IPS-18a (cell line): ENCODE measurements around the gene PSME1.

Experiments used
- H3K27ac ChIP-seq: one replicate; pipeline ENCODE4 v1.5.1; 2013; ENCODE audit warnings: low read length
- H3K27me3 ChIP-seq: one replicate; pipeline ENCODE4 v1.6.1; 2013; ENCODE audit warnings: mild to moderate bottlenecking, low read length; ENCODE audit not compliant: control insufficient read depth, insufficient read depth
- H3K36me3 ChIP-seq: one replicate; pipeline ENCODE4 v1.6.1; 2013; ENCODE audit warnings: low read depth, low read length; ENCODE audit not compliant: control insufficient read depth
- H3K4me1 ChIP-seq: one replicate; pipeline ENCODE4 v1.6.1; 2013; ENCODE audit warnings: low read depth, low read length; ENCODE audit not compliant: control insufficient read depth
- H3K4me3 ChIP-seq: one replicate; pipeline ENCODE4 v1.5.1; 2013; ENCODE audit warnings: low read length
- H3K9ac ChIP-seq: one replicate; pipeline ENCODE4 v1.6.1; 2013; ENCODE audit warnings: mild to moderate bottlenecking, low read length, moderate library complexity
- H3K9me3 ChIP-seq: one replicate; pipeline ENCODE4 v1.6.1; 2013; ENCODE audit warnings: low read depth, low read length; ENCODE audit not compliant: control insufficient read depth

The PSME1 gene

DNA sequence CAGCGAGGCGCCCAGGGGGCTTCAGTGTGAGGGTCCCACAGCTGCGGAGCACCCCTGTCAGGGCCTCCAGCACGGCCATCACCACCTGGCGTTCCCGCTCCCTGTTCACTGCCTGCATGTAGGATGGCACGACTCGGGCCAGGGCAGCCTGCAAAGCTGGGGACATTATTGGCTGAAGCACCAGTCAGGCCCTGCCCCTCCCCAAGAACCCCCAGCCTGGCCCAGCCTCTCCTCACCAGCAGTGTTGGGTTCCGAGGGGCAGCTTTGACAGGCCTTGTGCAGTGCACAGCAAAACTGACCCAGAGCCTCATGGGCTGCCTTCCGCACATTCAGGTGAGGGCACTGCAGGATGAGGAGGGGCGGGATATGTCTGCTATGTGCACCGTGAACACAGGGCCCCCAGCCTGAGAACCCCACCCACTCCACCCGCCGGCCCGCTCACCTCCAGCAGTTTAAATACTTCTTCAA lies 47.1 kb downstream of the PSME1 start:
- Histone ChIP-seq H3K27ac (no peak overlapping the region), H3K9me3 (no peaks in the 10 kb centered on the region), H3K9ac (no peak overlapping the region), H3K4me3 (no peak overlapping the region), H3K4me1 (peaks cover 6% of the 10 kb centered on the region), H3K27me3 (no peaks in the 10 kb centered on the region), H3K36me3 (peaks cover 89% of the 10 kb centered on the region)

DNA sequence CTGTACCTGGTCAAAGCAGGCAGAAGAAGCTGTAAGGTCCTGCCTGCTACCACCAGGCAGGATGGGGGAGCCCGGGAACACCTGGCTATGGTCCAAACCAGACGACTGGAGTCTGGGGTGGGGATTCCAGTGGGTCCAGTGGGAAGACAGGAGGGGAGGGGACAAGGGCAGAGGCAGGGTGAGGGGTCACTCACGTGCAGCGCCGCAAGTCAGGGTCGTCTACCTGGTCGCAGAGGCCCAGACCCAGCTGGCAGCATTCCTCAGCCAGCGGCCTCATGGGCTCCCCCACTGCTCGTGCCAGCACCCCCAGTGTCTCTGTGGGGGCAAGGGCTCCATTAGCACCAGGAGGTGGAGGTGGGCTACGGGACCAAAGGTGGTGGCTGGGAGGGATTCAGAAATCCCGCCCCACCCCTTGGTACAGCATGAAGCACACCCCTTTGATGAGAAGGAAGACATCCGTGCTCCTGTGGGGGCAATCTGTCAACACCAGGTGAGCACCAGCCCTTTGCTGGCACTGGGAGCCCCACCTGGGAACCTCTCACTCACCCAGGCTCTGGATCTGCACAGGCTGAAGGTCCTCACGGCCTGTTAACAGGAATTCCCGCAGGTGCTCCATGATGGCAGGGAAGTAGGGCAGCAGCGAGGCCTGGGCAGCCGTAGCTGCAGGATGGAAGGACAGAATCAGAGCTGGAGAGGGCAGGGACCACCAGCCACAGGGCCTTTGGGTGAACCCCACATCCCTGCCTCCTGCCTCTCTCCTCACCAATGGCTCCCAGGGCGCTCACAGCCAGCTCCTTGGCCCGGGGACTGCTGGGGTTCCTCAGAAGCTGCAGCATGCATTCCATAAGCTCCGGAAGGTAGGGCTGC lies 48.3 kb downstream of the PSME1 start:
- Histone ChIP-seq H3K27ac (no peak overlapping the region), H3K4me1 (peaks cover 6% of the 10 kb centered on the region), H3K9ac (no peak overlapping the region), H3K4me3 (no peak overlapping the region), H3K27me3 (no peaks in the 10 kb centered on the region), H3K9me3 (no peaks in the 10 kb centered on the region), H3K36me3 (peaks cover 77% of the 10 kb centered on the region)

DNA sequence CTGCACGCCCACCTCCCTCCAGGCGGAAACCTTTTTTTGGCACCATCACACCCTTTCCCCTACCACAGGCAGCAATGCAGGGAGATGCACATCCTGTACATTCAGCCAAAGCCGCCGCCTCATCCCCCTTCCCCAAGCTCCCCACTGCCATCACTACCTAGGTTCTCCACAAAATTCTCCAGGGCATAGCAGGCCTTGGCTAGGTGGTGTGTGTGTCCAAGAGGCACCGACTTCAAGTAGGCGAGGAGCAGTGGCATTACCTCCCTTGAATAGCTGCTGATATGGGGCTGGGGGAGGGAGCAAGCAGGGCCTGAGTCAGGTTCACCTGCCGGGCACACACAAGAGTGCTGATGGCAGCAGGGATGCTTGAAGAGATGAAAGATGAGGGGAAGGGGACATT lies 49.0 kb downstream of the PSME1 start:
- Histone ChIP-seq H3K27ac (no peak overlapping the region), H3K36me3 (peaks cover 71% of the 10 kb centered on the region), H3K9ac (no peak overlapping the region), H3K4me3 (no peak overlapping the region), H3K27me3 (no peaks in the 10 kb centered on the region), H3K4me1 (peaks cover 6% of the 10 kb centered on the region), H3K9me3 (no peaks in the 10 kb centered on the region)

DNA sequence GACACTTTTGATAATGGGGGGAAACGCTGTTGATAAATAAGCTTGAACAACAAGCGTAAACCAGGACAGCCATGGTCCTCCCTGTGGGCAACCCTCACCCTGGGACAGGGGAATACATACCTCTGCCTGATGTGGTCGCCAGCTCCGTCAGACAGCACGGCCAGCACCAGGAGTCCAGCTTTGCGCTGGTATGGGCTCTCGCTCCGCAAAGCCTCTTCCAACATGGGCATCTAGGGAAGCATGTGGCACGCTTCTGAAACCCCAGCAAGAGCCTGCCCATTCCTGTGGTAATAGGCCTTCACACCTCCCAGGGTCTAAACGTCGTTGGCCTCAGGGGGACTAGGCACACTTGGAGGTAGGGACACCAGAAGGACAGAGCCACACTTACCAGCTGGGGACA lies 49.7 kb downstream of the PSME1 start:
- Histone ChIP-seq H3K4me1 (peaks cover 6% of the 10 kb centered on the region), H3K36me3 (peaks cover 65% of the 10 kb centered on the region), H3K4me3 (no peak overlapping the region), H3K27ac (no peak overlapping the region), H3K9ac (no peak overlapping the region), H3K27me3 (no peaks in the 10 kb centered on the region), H3K9me3 (no peaks in the 10 kb centered on the region)

DNA sequence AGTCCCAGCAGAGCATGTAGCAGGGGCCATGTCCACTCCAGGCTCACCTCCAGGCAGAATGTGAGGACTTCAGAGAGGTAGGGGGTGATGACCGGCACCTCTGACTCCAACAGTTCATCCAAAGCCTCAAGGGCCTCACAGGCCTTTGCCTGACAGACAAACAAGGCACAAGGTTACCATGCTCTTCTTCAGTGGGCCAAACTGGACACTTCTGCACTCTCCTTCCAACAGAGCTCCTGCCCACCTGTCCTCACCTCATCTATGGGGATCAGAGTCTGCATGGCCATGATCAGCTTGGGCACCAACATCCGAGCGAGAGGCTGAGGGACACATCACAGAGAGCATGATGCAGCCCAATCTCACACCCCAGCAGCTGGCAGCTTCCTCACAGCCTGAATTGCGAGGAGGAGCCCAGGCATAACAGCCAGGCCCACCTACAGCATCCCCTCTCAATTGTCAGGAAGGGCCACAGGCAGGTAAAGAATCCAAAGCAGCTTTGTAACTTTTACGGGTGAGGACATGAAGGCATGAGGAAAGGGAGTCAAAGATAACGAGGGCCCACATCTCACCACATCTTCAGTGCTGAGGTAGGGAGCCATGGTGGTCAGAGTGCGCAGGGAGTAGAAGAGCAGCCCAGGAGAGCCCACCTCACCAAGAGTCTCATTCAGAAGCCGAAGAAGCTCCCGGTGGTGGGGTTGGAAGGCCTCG lies 51.0 kb downstream of the PSME1 start:
- Histone ChIP-seq H3K9ac (no peak overlapping the region), H3K36me3 (peaks cover 58% of the 10 kb centered on the region), H3K9me3 (no peaks in the 10 kb centered on the region), H3K4me3 (no peak overlapping the region), H3K27ac (no peak overlapping the region), H3K27me3 (no peaks in the 10 kb centered on the region), H3K4me1 (peaks cover 6% of the 10 kb centered on the region)

DNA sequence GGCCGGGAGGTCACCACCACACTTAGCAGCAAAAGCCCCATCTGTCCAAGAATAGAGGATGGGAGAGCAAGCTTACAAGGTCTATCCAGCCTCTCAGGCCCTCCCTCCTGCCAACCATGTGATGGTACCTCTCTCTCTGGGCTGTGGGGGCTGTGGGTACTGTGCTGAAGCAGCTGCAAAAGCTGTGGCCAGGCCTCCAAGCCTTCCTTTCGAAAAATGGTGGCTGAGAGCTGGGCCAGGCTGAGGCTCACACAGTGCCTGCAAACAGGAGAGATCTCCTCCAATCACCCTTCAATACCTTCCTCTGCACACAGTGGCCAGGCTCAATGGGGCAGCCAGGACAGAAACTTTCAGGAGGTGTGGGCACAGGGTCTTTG lies 51.5 kb downstream of the PSME1 start:
- no peaks in the 10 kb centered on the region for H3K27me3 ChIP-seq
- H3K4me1 ChIP-seq, result peaks cover 6% of the 10 kb centered on the region
- peaks cover 58% of the 10 kb centered on the region for H3K36me3 ChIP-seq
- H3K27ac ChIP-seq, result no peak overlapping the region
- no peak overlapping the region for H3K9ac ChIP-seq
- no peaks in the 10 kb centered on the region for H3K9me3 ChIP-seq
- peak overlapping the region; percentile 87 for H3K4me3 ChIP-seq
